ENCODE results near the gene B3GNT7.

DNA sequence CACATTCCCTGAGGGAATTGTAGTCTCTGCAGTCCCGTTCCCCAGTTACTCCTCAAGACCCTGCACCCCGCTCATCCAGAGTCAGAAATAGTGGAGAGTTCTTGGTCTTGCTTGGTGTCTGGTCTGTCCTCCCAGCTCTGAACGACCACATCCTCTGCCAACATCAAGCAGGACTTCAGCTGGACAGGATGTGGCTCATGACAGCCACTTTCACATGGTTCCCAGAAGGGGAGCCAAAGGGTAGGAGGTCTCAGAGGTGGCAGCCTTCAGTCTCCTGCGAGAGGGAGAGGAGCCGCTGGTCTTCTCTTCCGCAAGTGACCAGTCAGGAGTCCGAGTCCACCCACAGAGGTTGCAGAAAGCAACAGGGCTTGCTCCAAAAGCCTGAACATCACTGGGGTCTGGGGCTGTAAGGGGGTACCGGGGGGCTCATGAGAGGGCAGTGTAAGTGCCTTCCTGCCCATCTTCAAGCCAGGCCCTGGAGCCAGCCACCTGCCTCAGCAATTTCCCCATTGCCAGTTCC is 29.8 kb downstream of the B3GNT7 start:
- TF ChIP-seq, protein P1, sequence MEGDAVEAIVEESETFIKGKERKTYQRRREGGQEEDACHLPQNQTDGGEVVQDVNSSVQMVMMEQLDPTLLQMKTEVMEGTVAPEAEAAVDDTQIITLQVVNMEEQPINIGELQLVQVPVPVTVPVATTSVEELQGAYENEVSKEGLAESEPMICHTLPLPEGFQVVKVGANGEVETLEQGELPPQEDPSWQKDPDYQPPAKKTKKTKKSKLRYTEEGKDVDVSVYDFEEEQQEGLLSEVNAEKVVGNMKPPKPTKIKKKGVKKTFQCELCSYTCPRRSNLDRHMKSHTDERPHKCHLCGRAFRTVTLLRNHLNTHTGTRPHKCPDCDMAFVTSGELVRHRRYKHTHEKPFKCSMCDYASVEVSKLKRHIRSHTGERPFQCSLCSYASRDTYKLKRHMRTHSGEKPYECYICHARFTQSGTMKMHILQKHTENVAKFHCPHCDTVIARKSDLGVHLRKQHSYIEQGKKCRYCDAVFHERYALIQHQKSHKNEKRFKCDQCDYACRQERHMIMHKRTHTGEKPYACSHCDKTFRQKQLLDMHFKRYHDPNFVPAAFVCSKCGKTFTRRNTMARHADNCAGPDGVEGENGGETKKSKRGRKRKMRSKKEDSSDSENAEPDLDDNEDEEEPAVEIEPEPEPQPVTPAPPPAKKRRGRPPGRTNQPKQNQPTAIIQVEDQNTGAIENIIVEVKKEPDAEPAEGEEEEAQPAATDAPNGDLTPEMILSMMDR (IDR thresholded peaks at IDR 0.05) = no peak
- TF ChIP-seq ZFX (IDR thresholded peaks at IDR 0.05; ENCODE audit: borderline replicate concordance) = no peak

Measured in 22Rv1 (cell line).